CD4-positive, alpha-beta T cell (primary cell): Measurements from ENCODE around the gene DYSF. TPM values are rescaled to one million over a fixed set of nuclear protein-coding genes. Genes with fewer than 3 reads are reported as not detected.

Source experiments
- ATAC-seq: fragments of 200-7000 bp; cut with Tn5 transposase; one replicate; pipeline ENCODE4 v1.10.0; 2022; ENCODE audit warnings: mild to moderate bottlenecking; ENCODE audit not compliant: poor library complexity
- CTCF ChIA-PET: fragments of 350-600 bp; sonication (Branson Sonifier 250); formaldehyde crosslinking; loops from one replicate; lab custom pipeline; 2021; ENCODE audit warnings: antibody characterized with exemption, inconsistent platforms; lab: Charles Lee
- POLR2A ChIA-PET: fragments of 350-600 bp; sonication (Branson Sonifier 250); formaldehyde crosslinking; loops from one replicate; lab custom pipeline; 2021; ENCODE audit warnings: antibody characterized with exemption, inconsistent platforms; lab: Charles Lee
- DNase-seq, 14 experiments: peaks; one replicate each; pipeline ENCODE4 v3.0.0-alpha.2; 2013 to 2020; ENCODE audit warnings: mixed read lengths in 2 of 14
- H3K27ac ChIP-seq, 2 donors: one replicate each; pipeline versions ENCODE4 v1.5.1 to v1.7.0; 2013; ENCODE audit warnings: low read length in 2 of 2, low read depth in 1 of 2, mild to moderate bottlenecking in 1 of 2
- H3K27me3 ChIP-seq, 2 experiments: 1 replicate in 1 of 2; 2 replicates in 1 of 2; pipeline versions ENCODE4 v1.6.1 to v1.7.0; 2013; ENCODE audit warnings: low read length in 2 of 2, control low read depth in 1 of 2, mild to moderate bottlenecking in 1 of 2, moderate library complexity in 1 of 2; ENCODE audit not compliant: insufficient read depth in 2 of 2, control insufficient read depth in 1 of 2
- H3K36me3 ChIP-seq: one replicate; pipeline ENCODE4 v1.6.1; 2013; ENCODE audit warnings: low read length, control low read depth; ENCODE audit not compliant: insufficient read depth
- H3K4me1 ChIP-seq: one replicate; pipeline ENCODE4 v1.6.1; 2013; ENCODE audit warnings: low read length, control low read depth; ENCODE audit not compliant: insufficient read depth
- H3K4me3 ChIP-seq: one replicate; pipeline ENCODE4 v1.5.1; 2013; ENCODE audit warnings: mild to moderate bottlenecking, low read length, moderate library complexity
- H3K9me3 ChIP-seq, 2 experiments: 1 replicate in 1 of 2; 2 replicates in 1 of 2; pipeline versions ENCODE4 v1.6.1 to v1.7.0; 2013; ENCODE audit warnings: low read length in 2 of 2, mild to moderate bottlenecking in 2 of 2, control low read depth in 1 of 2, moderate library complexity in 1 of 2; ENCODE audit not compliant: control insufficient read depth in 1 of 2, insufficient read depth in 1 of 2
- H3K27ac Mint-ChIP-seq: one replicate; pipeline ENCODE4 v1.8.0; 2020; ENCODE audit warnings: mixed read lengths
- H3K27me3 Mint-ChIP-seq: one replicate; pipeline ENCODE4 v1.8.0; 2021; ENCODE audit warnings: mixed read lengths
- H3K36me3 Mint-ChIP-seq: one replicate; pipeline ENCODE4 v1.8.0; 2021; ENCODE audit warnings: low read depth, mixed read lengths
- H3K4me1 Mint-ChIP-seq: one replicate; pipeline ENCODE4 v1.8.0; 2021; ENCODE audit warnings: low read depth, mixed read lengths
- H3K4me3 Mint-ChIP-seq: one replicate; pipeline ENCODE4 v1.8.0; 2020; ENCODE audit warnings: mild to moderate bottlenecking, mixed read lengths
- H3K9me3 Mint-ChIP-seq: one replicate; pipeline ENCODE4 v1.8.0; 2020; ENCODE audit warnings: mixed read lengths
- intact Hi-C, 2 experiments: fragments of 100-400 bp; cut with DNase I in 1 of 2; cut with micrococcal nuclease in 1 of 2; formaldehyde crosslinking; loops; one replicate each; pipeline versions ENCODE4 v1.15.1 to v1.9.0; 2023 to 2025; cut with DNase I, micrococcal nuclease
- total RNA-seq, 174 experiments: library from RNA in 2 of 174; stranded (reverse) in 2 of 174; gene quantifications; one replicate each; pipeline ENCODE4 v1.2.3 and lab custom pipeline; 2021 to 2026
- TF ChIP-seq, protein P1 (sequence below): fragments of 200-600 bp; IDR thresholded peaks from one replicate; pipeline ENCODE4 v1.8.0; 2022; ENCODE audit warnings: antibody characterized with exemption, mild to moderate bottlenecking

DYSF gene
- total RNA-seq, 2 experiments from 2014 or later: 0.27 to 0.31 TPM

DNA sequence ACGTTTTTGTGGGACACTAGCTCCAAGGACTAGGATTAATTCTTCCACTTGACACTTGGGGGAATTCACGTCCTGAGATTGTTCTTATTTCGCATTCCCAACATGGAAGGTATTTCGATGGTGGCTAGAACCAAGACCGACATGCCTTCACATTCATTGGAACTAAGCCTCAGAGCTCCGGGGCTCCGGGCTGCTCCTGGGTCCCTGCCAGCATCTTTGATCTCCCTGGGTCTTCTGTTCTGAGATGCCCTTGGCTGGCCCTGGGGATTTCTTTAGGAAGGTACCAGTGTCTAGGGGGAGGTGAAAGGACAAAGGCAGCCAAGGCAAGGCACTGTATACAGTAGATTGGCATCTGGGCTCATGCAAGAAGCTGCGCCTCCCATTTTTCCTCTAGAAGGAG is 76.8 kb downstream of the DYSF start:
- no peaks in the 10 kb centered on the region for H3K9me3 ChIP-seq
- intact Hi-C loops: no loop called here
- Mint-ChIP-seq H3K4me1 (no peaks in the 10 kb centered on the region), H3K27ac (no peak overlapping the region), H3K36me3 (no peaks in the 10 kb centered on the region), H3K9me3 (no peaks in the 10 kb centered on the region), H3K4me3 (no peak overlapping the region), H3K27me3 (peaks cover 65% of the 10 kb centered on the region)
- TF ChIP-seq, protein P1, sequence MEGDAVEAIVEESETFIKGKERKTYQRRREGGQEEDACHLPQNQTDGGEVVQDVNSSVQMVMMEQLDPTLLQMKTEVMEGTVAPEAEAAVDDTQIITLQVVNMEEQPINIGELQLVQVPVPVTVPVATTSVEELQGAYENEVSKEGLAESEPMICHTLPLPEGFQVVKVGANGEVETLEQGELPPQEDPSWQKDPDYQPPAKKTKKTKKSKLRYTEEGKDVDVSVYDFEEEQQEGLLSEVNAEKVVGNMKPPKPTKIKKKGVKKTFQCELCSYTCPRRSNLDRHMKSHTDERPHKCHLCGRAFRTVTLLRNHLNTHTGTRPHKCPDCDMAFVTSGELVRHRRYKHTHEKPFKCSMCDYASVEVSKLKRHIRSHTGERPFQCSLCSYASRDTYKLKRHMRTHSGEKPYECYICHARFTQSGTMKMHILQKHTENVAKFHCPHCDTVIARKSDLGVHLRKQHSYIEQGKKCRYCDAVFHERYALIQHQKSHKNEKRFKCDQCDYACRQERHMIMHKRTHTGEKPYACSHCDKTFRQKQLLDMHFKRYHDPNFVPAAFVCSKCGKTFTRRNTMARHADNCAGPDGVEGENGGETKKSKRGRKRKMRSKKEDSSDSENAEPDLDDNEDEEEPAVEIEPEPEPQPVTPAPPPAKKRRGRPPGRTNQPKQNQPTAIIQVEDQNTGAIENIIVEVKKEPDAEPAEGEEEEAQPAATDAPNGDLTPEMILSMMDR: no peak
- POLR2A ChIA-PET: no interaction called here
- CTCF ChIA-PET: no interaction called here
- DNase-seq: peak in 1 of 14 experiments; percentile 16
- H3K4me1 ChIP-seq: no peaks in the 10 kb centered on the region
- H3K4me3 ChIP-seq: no peak overlapping the region
- ATAC-seq: no peak
- H3K36me3 ChIP-seq: no peaks in the 10 kb centered on the region
- H3K27me3 ChIP-seq: peaks cover 2 to 13% of the 10 kb centered on the region in 2 experiments
- no peak overlapping the region for H3K27ac ChIP-seq

DNA sequence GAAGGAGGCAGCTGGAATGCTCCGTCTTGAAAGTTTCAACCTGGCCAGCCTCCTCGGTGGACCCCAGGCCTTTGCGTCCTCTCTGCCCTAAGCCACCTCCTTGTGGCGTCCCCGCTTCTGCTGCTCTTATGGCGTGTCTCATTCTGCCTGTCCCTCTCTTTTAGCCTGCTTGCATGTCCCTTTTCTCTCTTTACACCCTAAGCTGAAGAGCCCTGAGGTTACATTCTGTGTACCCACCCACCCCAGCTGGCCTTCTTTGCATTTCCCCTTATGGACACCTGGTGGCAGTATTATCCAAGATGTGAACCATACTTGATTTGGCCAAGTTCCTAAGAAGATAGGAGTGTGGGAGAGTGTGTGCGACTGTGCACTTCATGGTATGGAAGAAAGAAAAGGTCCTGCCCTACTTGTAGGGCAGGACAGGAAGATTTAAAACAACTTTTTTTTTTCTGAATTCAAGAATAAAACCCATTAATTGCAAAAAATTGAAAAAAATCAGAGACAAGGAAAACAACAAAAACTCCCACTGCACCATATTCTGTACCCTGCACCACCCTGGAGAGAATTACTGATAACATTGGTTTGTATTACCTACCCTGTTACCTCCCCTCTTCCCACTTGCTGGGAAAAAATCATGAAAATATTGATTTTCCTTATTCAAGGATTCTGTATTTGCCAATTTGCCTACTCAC is 77.4 kb downstream of the DYSF start:
- CTCF ChIA-PET: no interaction called here
- H3K27me3 Mint-ChIP-seq: peaks cover 62% of the 10 kb centered on the region
- H3K4me1 Mint-ChIP-seq: no peaks in the 10 kb centered on the region
- intact Hi-C loops: no loop called here
- Histone ChIP-seq H3K9me3 (no peaks in the 10 kb centered on the region), H3K27ac (no peak overlapping the region), H3K27me3 (peaks cover 2 to 13% of the 10 kb centered on the region in 2 experiments), H3K36me3 (no peaks in the 10 kb centered on the region), H3K4me1 (no peaks in the 10 kb centered on the region), H3K4me3 (no peak overlapping the region)
- DNase-seq (peak in 3 of 14 experiments; percentile 17 to 23 (median 20)), ATAC-seq (no peak)
- no peak overlapping the region for H3K27ac Mint-ChIP-seq
- POLR2A ChIA-PET: no interaction called here
- H3K36me3 Mint-ChIP-seq: no peaks in the 10 kb centered on the region
- no peaks in the 10 kb centered on the region for H3K9me3 Mint-ChIP-seq
- TF ChIP-seq, protein P1: peak; percentile 42
- no peak overlapping the region for H3K4me3 Mint-ChIP-seq

DNA sequence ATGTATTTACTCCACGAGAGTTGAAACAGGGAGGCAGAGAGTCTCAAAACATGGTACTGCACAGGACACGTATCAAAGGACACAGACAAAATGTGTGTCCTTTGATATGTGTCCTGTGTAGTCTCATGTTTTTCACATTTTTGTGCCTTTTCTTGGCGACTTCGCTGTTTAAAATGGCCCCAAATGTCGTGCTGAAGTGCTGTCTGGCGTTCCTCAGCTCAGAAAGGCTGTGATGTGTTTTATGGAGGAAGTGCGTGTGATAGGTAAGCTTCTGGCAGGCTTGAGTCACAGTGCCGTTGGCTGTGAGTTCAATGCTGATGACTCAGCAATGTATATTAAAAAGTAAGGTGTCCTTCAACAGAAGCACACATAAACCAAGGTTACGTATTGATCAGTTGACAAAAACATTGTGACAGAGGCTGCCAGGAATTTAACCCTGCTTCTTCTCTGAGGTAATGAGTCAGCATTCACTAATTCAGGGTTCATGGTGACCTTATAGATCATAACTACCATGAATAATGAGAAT is 78.2 kb downstream of the DYSF start:
- no peak overlapping the region for H3K27ac ChIP-seq
- POLR2A ChIA-PET: no interaction called here

More for the DNA sequence above, 78.2 kb downstream of the DYSF start:
- TF ChIP-seq, protein P1: no peak
- Histone ChIP-seq H3K36me3 (no peaks in the 10 kb centered on the region), H3K9me3 (no peaks in the 10 kb centered on the region), H3K4me3 (no peak overlapping the region), H3K4me1 (no peaks in the 10 kb centered on the region), H3K27me3 (peaks cover 2 to 13% of the 10 kb centered on the region in 2 experiments)
- ATAC-seq (no peak), DNase-seq (no peak)
- peaks cover 63% of the 10 kb centered on the region for H3K27me3 Mint-ChIP-seq
- intact Hi-C loops: no loop called here
- no peak overlapping the region for H3K4me3 Mint-ChIP-seq
- no peaks in the 10 kb centered on the region for H3K4me1 Mint-ChIP-seq
- H3K9me3 Mint-ChIP-seq: no peaks in the 10 kb centered on the region
- CTCF ChIA-PET: no interaction called here
- no peaks in the 10 kb centered on the region for H3K36me3 Mint-ChIP-seq
- no peak overlapping the region for H3K27ac Mint-ChIP-seq
